Fibroblast of upper back skin (primary cell): Measurements from ENCODE around the gene NEK6.

Source experiments
- DNase-seq: peaks from one replicate; pipeline ENCODE4 v3.0.0-alpha.2; 2013

The NEK6 gene

GRCh38 chr9:124281931-124282371 is 24.2 kb downstream of the NEK6 start:
- DNase-seq = no peak

- no peak for DNase-seq
These were observed 24.9 kb downstream of the NEK6 start for GRCh38 chr9:124282442-124283227.

GRCh38 chr9:124283228-124283814 is 25.6 kb downstream of the NEK6 start:
- DNase-seq = no peak

GRCh38 chr9:124284237-124284831 is 26.6 kb downstream of the NEK6 start:
- peak; percentile 68 for DNase-seq

GRCh38 chr9:124284940-124285441 is 27.2 kb downstream of the NEK6 start:
- DNase-seq = peak; percentile 77

GRCh38 chr9:124285490-124285889 is 27.7 kb downstream of the NEK6 start:
- DNase-seq = no peak

- peak; percentile 96 for DNase-seq
These were observed 28.1 kb downstream of the NEK6 start for GRCh38 chr9:124285903-124286291.

GRCh38 chr9:124286292-124286931 is 28.7 kb downstream of the NEK6 start:
- peak; percentile 70 for DNase-seq

GRCh38 chr9:124290053-124290591 is 32.4 kb downstream of the NEK6 start:
- DNase-seq = no peak

- DNase-seq = no peak
These were observed 33.2 kb downstream of the NEK6 start for GRCh38 chr9:124290743-124291554.

GRCh38 chr9:124291801-124292396 is 34.1 kb downstream of the NEK6 start:
- no peak for DNase-seq

GRCh38 chr9:124292696-124293593 is 35.2 kb downstream of the NEK6 start:
- no peak for DNase-seq

- DNase-seq = no peak
These were observed 36.2 kb downstream of the NEK6 start for GRCh38 chr9:124293718-124294506.

GRCh38 chr9:124295159-124295794 is 37.5 kb downstream of the NEK6 start:
- DNase-seq = no peak

GRCh38 chr9:124296094-124296493 is 38.3 kb downstream of the NEK6 start:
- DNase-seq = no peak

GRCh38 chr9:124296796-124297550 is 39.2 kb downstream of the NEK6 start:
- no peak for DNase-seq

GRCh38 chr9:124297551-124297901 is 39.8 kb downstream of the NEK6 start:
- DNase-seq = peak; percentile 97

- DNase-seq = no peak
These were observed 40.3 kb downstream of the NEK6 start for GRCh38 chr9:124297915-124298645.
